Activated CD4-positive, alpha-beta T cell treated with anti-CD3 and anti-CD28 coated beads for 4 hours (primary cell): Measurements from ENCODE around the gene UBXN4.
"Not testable (repeated sequence)": the region's sequence is repeated elsewhere in the genome, so short reads cannot be mapped to it uniquely, and the experiment has no call there.

Experiments used
- DNase-seq, 2 donors: peaks; one replicate each; pipeline ENCODE4 v3.0.0-alpha.2; 2020

UBXN4 gene

GRCh38 chr2:135741395-135742324, at the start of gene UBXN4:
TSS of gene UBXN4 (plus strand) at chr2:135741855. CDS start at chr2:135741930, 75 bp downstream.
- DNase-seq: peak; percentile 91 to 94

GRCh38 chr2:135694711-135695110, 46.9 kb upstream of the UBXN4 start:
- DNase-seq: no peak

GRCh38 chr2:135698838-135699237, 42.8 kb upstream of the UBXN4 start:
- no peak for DNase-seq

- DNase-seq: no peak
Measured at GRCh38 chr2:135701442-135701841, 40.2 kb upstream of the UBXN4 start.

- no peak for DNase-seq
Measured at GRCh38 chr2:135703300-135703699, 38.4 kb upstream of the UBXN4 start.

- not testable (repeated sequence) for DNase-seq
Measured at GRCh38 chr2:135704075-135704474, 37.6 kb upstream of the UBXN4 start.

GRCh38 chr2:135708159-135708558, 33.5 kb upstream of the UBXN4 start:
- no peak for DNase-seq

- DNase-seq: peak; percentile 55 to 77
Measured at GRCh38 chr2:135709992-135710391, 31.7 kb upstream of the UBXN4 start.

GRCh38 chr2:135715086-135715485, 26.6 kb upstream of the UBXN4 start:
- not testable (repeated sequence) for DNase-seq

GRCh38 chr2:135728064-135728743, 13.5 kb upstream of the UBXN4 start:
- DNase-seq: no peak

GRCh38 chr2:135732561-135732960, 9.1 kb upstream of the UBXN4 start:
- DNase-seq: no peak

GRCh38 chr2:135733045-135733444, 8.6 kb upstream of the UBXN4 start:
- DNase-seq: no peak

- no peak for DNase-seq
Measured at GRCh38 chr2:135736546-135736945, 5.1 kb upstream of the UBXN4 start.

- no peak for DNase-seq
Measured at GRCh38 chr2:135740206-135740605, 1.4 kb upstream of the UBXN4 start.

- no peak for DNase-seq
Measured at GRCh38 chr2:135741043-135741394, 636 bp upstream of the UBXN4 start.

- DNase-seq: peak in 1 of 2 donors; percentile 27
Measured at GRCh38 chr2:135742325-135742757, 686 bp downstream of the UBXN4 start.

GRCh38 chr2:135743860-135744259, 2.2 kb downstream of the UBXN4 start:
- no peak for DNase-seq

GRCh38 chr2:135744760-135745314, 3.2 kb downstream of the UBXN4 start:
- peak; percentile 3 to 14 for DNase-seq

- DNase-seq: no peak
Measured at GRCh38 chr2:135745545-135745944, 3.9 kb downstream of the UBXN4 start.

GRCh38 chr2:135755573-135755972, 13.9 kb downstream of the UBXN4 start:
- DNase-seq: no peak

- no peak for DNase-seq
Measured at GRCh38 chr2:135756692-135757091, 15.0 kb downstream of the UBXN4 start.

GRCh38 chr2:135762022-135762421, 20.4 kb downstream of the UBXN4 start:
- DNase-seq: no peak

- no peak for DNase-seq
Measured at GRCh38 chr2:135762530-135762929, 20.9 kb downstream of the UBXN4 start.

- no peak for DNase-seq
Measured at GRCh38 chr2:135768863-135769262, 27.2 kb downstream of the UBXN4 start.
